Measurements from ENCODE around the gene BRI3.

- no peak for TF ChIP-seq CTCF (IDR thresholded peaks at IDR 0.05; ENCODE audit: borderline replicate concordance, extremely low read depth, low read length, poor library complexity, severe bottlenecking)
- TF ChIP-seq EZH2 (IDR thresholded peaks at IDR 0.05; ENCODE audit: borderline replicate concordance, low read depth, low read length, severe bottlenecking) = no peak
Measured at GRCh38 chr7:98254951-98255610, 26.4 kb upstream of the BRI3 start.
